ENCODE data around the gene CNST.
A peak's percentile ranks its signal among the peaks of the same experiment; 100 is the strongest.

Gene CNST

DNA sequence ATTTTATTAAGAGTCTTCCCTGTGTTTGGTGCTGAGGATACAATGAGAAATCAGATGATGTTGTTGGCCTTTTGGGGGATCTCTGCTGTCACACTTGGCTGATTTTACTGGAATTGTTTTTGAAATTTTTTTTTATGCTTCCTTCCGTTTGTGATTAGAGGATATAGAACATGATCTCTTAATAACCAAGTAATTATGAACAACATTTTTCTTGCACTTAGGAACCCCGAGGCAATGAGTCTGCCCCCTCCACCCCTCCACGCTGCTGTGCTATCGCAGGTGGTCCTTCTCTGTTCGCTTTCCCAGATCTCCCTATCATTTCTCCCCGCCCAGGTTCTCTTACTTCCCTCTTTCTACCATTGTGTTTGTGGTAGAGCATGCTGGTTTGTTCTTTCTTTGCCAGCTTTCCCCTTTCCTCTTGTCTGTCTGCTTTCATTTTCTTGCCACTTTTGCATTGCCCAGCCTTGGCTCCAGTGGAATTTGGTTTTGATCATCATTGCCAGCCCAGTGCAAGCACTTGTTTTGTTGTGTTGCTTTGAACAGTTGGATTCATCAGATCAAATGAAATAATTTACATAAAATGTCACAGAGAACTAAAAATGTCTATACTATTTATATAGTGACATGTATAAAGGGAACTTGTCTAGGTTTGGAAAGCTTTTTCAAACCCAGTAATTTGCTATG, 84.9 kb downstream of the CNST start:
- Histone ChIP-seq H4K20me1 (ENCODE audit: low read depth, low read length) (no peaks in the 10 kb centered on the region), H3K4me3 (ENCODE audit: insufficient read depth, low read length, poor library complexity, severe bottlenecking) (no peak overlapping the region), H3K9me3 (ENCODE audit: insufficient read depth, low read length) (no peaks in the 10 kb centered on the region), H3K4me2 (ENCODE audit: low read depth, low read length, poor library complexity, severe bottlenecking) (peak overlapping the region; percentile 37), H3K9me2 (replicated peaks; ENCODE audit: insufficient read depth, low read length) (no peaks in the 10 kb centered on the region), H3K27ac (ENCODE audit: low read depth, low read length) (peak overlapping the region; percentile 36), H2AFZ (ENCODE audit: low read depth, low read length, severe bottlenecking) (no peak overlapping the region), H3K9ac (ENCODE audit: low read length) (no peak overlapping the region), H3F3A (ENCODE audit: insufficient read depth) (0 out of 2 replicates have a peak, but pooled peaks cover 5% of the 10 kb centered on the region), H3K36me3 (ENCODE audit: low read length) (peaks cover 2% of the 10 kb centered on the region; the same call in 1 of the 2 replicates), H3K79me2 (ENCODE audit: insufficient read depth, low read length) (no peaks in the 10 kb centered on the region), H3K27me3 (ENCODE audit: low read length) (no peaks in the 10 kb centered on the region)
- TF ChIP-seq CTCF (IDR thresholded peaks at IDR 0.05; ENCODE audit: insufficient read depth, low read length, poor library complexity, severe bottlenecking) (no peak), EZH2phosphoT487 (conservative IDR thresholded peaks at IDR 0.05; ENCODE audit: low read length) (no peak)

DNA sequence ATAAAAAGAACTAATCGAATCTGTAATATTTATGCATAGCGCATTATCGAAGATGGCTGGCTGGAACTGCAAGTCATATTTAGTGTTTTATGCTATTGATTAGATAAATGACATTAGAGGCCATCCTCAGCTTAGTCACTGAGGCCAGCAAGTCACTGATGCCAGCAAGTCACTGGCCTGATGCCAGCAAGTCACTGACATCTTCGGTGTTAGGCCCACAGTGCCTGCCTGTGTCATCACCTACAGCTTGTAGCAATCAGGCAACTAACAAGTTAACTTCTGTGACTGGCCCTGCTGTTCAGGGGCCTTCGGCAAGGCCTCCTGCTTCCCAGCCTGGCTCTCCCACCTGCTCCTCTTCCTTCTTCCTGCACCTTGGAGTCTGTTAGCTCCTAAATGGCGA, 92.3 kb downstream of the CNST start:
- Histone ChIP-seq H3K79me2 (ENCODE audit: insufficient read depth, low read length) (no peaks in the 10 kb centered on the region), H3F3A (ENCODE audit: insufficient read depth) (no peaks in the 10 kb centered on the region), H4K20me1 (ENCODE audit: low read depth, low read length) (no peaks in the 10 kb centered on the region), H3K4me2 (ENCODE audit: low read depth, low read length, poor library complexity, severe bottlenecking) (no peak overlapping the region), H3K9me2 (replicated peaks; ENCODE audit: insufficient read depth, low read length) (no peaks in the 10 kb centered on the region), H3K9ac (ENCODE audit: low read length) (no peak overlapping the region), H3K27ac (ENCODE audit: low read depth, low read length) (no peak overlapping the region), H3K9me3 (ENCODE audit: insufficient read depth, low read length) (no peaks in the 10 kb centered on the region), H3K4me3 (ENCODE audit: insufficient read depth, low read length, poor library complexity, severe bottlenecking) (no peak overlapping the region), H2AFZ (ENCODE audit: low read depth, low read length, severe bottlenecking) (no peak overlapping the region), H3K27me3 (ENCODE audit: low read length) (no peaks in the 10 kb centered on the region), H3K36me3 (ENCODE audit: low read length) (no peaks in the 10 kb centered on the region; the same call in 1 of the 2 replicates)
- TF ChIP-seq CTCF (IDR thresholded peaks at IDR 0.05; ENCODE audit: insufficient read depth, low read length, poor library complexity, severe bottlenecking) (no peak), EZH2phosphoT487 (conservative IDR thresholded peaks at IDR 0.05; ENCODE audit: low read length) (no peak)

DNA sequence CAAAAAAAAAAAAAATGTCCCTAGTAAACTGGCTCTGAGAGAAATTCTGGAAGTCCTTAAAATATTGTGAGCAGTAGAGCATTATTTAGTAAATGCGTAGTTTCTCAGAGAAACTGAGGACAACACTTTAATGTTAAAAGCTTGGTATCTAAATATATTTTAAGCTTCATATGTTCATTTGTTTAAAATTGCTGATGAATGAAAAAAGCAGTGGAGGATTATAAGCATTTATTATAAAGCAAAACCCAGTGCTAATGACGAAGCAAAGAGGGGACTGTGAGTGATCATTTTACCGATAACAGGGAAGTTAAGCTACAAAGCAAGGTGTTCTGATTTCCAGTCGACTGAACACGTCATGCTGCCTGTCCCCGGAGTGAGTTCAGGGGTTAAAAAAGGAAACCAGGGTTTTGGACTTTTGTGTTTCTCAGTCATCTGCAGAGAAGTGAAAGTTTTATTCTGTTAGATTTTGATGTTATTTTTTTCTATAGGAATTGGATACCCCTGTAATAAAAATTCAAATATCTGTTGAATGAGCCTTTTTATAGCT, 93.4 kb downstream of the CNST start:
- Histone ChIP-seq H3F3A (ENCODE audit: insufficient read depth) (no peaks in the 10 kb centered on the region), H3K9ac (ENCODE audit: low read length) (no peak overlapping the region), H3K36me3 (ENCODE audit: low read length) (no peaks in the 10 kb centered on the region; the same call in 1 of the 2 replicates), H3K27ac (ENCODE audit: low read depth, low read length) (no peak overlapping the region), H2AFZ (ENCODE audit: low read depth, low read length, severe bottlenecking) (no peak overlapping the region), H3K79me2 (ENCODE audit: insufficient read depth, low read length) (no peaks in the 10 kb centered on the region), H3K4me3 (ENCODE audit: insufficient read depth, low read length, poor library complexity, severe bottlenecking) (no peak overlapping the region), H3K9me2 (replicated peaks; ENCODE audit: insufficient read depth, low read length) (no peaks in the 10 kb centered on the region), H3K27me3 (ENCODE audit: low read length) (no peaks in the 10 kb centered on the region), H3K9me3 (ENCODE audit: insufficient read depth, low read length) (no peaks in the 10 kb centered on the region), H3K4me2 (ENCODE audit: low read depth, low read length, poor library complexity, severe bottlenecking) (no peak overlapping the region), H4K20me1 (ENCODE audit: low read depth, low read length) (no peaks in the 10 kb centered on the region)
- TF ChIP-seq EZH2phosphoT487 (conservative IDR thresholded peaks at IDR 0.05; ENCODE audit: low read length) = no peak
- no peak for TF ChIP-seq CTCF (IDR thresholded peaks at IDR 0.05; ENCODE audit: insufficient read depth, low read length, poor library complexity, severe bottlenecking)

Data from SU-DHL-6 (cell line).